GM13976 (cell line): ENCODE data around the gene PTPN18.

ENCODE experiments used
- DNase-seq: peaks from one replicate; pipeline ENCODE4 v3.0.0; 2012; ENCODE audit warnings: low spot score
- in situ Hi-C: fragments of 300-500 bp; cut with MboI; formaldehyde crosslinking; loops from one replicate; pipeline ENCODE4 v1.12.0; 2022; ENCODE audit warnings: low sequenced_read_pairs, mixed read lengths, inconsistent platforms; ENCODE audit not compliant: unreplicated experiment
- TF ChIP-seq, protein P1 (sequence below): IDR thresholded peaks from 2 replicates; pipeline ENCODE4 v1.5.1; 2012; ENCODE audit warnings: borderline replicate concordance, mild to moderate bottlenecking; ENCODE audit not compliant: insufficient read depth; ENCODE audit errors: extremely low read depth, missing control alignments, control extremely low read depth

The PTPN18 gene, protein sequence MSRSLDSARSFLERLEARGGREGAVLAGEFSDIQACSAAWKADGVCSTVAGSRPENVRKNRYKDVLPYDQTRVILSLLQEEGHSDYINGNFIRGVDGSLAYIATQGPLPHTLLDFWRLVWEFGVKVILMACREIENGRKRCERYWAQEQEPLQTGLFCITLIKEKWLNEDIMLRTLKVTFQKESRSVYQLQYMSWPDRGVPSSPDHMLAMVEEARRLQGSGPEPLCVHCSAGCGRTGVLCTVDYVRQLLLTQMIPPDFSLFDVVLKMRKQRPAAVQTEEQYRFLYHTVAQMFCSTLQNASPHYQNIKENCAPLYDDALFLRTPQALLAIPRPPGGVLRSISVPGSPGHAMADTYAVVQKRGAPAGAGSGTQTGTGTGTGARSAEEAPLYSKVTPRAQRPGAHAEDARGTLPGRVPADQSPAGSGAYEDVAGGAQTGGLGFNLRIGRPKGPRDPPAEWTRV

DNA sequence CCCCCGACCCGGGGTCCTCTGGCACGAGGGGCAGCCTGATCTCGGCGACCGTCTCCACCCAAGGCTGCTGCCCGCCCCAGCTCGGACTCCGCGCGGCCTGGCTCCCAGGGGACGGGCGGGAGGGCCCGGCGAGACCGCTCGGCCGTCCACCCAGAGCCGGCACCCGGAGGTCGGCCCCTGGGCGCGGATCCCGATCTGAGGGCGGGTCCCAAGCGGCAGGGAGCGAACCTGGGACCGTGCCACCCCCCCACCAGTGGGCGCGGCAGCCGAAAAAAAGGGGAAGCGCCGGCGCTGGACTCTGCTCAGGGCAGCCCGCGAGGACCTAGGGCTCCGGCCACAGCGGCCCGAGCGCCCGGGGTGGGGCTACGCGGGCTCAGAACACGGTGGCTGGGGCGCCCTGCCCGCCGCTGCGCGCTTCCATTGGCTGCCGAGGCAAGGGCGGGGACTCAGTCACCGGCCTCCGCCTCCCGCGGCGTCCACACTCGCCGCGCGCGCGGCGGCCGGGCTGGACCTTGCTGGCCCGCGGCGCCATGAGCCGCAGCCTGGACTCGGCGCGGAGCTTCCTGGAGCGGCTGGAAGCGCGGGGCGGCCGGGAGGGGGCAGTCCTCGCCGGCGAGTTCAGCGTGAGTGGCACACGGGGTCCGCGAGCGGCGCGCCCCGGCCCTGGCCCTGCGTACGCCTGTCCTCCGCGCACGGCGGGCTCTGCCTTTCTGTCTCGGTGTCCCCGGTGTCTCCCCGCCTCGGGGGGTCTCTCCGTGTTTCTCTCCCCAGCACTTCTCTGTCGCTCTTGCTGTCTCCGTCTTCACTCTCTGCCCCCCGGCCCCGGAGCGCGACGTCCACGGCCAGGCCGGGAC, at the start of gene PTPN18:
TSS of gene PTPN18 (plus strand) at position 479 of the 854 bp plus-strand sequence. CDS start at position 531, 52 bp downstream.
- TF ChIP-seq, protein P1, sequence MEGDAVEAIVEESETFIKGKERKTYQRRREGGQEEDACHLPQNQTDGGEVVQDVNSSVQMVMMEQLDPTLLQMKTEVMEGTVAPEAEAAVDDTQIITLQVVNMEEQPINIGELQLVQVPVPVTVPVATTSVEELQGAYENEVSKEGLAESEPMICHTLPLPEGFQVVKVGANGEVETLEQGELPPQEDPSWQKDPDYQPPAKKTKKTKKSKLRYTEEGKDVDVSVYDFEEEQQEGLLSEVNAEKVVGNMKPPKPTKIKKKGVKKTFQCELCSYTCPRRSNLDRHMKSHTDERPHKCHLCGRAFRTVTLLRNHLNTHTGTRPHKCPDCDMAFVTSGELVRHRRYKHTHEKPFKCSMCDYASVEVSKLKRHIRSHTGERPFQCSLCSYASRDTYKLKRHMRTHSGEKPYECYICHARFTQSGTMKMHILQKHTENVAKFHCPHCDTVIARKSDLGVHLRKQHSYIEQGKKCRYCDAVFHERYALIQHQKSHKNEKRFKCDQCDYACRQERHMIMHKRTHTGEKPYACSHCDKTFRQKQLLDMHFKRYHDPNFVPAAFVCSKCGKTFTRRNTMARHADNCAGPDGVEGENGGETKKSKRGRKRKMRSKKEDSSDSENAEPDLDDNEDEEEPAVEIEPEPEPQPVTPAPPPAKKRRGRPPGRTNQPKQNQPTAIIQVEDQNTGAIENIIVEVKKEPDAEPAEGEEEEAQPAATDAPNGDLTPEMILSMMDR: peak; percentile 56
- in situ Hi-C loops: no loop called here
- DNase-seq: peak; percentile 89

DNA sequence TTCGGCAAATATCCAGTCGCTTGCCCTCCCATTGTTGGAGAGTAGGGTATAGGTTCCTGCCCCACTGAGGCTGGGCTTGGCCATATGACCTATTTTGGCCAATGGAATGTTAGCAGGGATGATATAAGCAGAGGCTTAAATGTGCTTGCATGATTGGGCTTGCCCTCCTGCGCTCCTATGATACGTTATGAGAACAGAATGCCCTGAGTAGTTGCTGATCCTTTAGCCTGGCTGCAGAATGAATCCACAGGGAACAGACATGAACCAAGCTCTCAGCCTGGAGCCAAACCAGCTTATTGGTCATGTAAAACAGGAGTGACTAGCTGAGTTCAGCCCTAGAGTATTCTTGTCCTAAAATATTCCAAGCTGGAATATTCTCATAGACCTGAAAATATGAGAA, 48.0 kb upstream of the PTPN18 start:
- in situ Hi-C loops: no loop called here
- TF ChIP-seq, protein P1: no peak
- no peak for DNase-seq

DNA sequence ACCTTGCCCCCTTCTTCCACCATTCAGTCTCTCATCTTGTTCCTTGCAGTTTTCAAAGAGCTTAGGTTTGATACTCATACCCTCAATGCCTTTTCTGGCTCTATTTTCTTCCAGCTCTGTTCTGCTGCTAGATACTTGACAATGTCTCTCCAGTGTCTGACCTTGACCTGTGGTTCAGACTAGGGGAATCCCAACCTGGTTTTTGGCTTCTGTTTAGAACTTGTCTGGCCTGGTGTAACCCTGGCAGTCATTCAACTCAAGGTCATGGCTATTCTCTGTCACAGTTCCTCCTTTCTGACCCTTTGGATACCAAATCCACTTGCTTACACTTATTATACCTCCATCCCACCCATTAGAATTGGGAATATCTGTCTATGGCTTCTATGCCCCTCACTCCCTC, 45.0 kb upstream of the PTPN18 start:
- in situ Hi-C loops: no loop called here
- no peak for DNase-seq
- TF ChIP-seq, protein P1: no peak

DNA sequence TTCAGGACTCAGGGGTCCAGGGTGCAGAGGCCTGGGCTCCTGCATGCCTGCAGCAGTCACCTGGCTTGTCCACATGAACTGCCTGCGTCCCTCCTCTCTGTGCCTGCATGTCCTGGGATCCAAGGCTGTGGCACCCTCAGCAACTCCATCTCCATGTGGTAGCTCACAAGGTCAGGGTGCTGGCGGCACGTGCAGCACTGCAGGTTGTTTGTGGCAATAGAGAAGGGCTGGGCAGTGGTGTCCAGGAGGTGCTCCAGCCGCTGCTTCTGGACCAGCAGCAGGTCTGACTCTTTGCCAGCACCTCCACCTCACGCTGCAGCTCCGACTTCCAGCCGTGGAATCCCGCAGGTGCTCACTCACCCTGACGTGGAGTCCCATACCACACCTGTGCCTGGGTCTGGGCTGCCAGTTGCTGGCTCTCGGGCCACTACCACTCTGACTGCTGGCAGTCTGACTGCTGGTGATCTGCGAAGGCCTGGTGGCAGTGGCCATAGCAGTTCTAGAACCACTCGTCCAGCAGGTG, 42.0 kb upstream of the PTPN18 start:
- TF ChIP-seq, protein P1: no peak
- no peak for DNase-seq
- in situ Hi-C loops: no loop called here

DNA sequence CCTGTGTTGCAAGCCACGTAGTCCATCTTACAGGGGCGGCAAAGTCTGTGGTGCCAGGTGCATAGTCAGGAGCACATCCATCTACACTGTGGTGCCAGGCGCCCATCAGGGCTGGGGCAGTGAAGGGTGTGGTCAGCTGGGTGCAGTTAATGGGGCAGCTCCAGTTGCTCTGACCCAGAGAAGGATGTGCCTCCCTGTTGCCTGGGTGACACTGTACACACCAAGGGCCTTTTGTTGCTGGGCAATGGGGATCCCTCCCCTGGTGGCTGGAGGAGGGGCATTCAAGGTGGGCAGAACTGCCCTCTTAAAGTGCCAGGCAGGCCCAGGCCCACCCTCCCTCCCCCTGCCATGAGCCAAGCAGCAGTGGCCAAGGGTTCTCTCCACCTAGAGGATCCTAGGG, 41.5 kb upstream of the PTPN18 start:
- in situ Hi-C loops: no loop called here
- TF ChIP-seq, protein P1: no peak
- DNase-seq: no peak

DNA sequence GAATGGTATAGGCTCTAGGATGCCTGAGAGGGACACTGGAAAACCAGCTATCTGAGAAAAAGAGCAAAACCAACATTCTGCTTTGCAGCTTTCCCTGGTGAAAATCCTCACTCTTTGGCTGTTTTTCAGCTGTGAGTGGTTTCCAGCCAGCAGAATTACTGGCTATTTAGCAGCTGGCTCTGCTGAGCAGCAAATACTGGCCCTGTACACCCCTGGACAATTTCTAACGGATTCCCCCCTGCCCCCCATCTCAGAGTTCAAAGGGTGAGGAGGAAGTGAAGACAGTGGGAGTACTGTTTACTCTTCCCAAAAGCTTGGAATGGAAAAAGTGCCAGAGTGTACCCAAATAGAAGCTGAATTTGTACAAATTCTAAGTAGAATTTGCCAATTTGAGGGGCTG, 39.3 kb upstream of the PTPN18 start:
- TF ChIP-seq, protein P1: no peak
- no peak for DNase-seq
- in situ Hi-C loops: no loop called here
